GM18907 (cell line): Measurements from ENCODE around the gene RNASEH2C.
"Not testable (repeated sequence)": the region's sequence is repeated elsewhere in the genome, so short reads cannot be mapped to it uniquely, and the experiment has no call there.

Source experiments
- ATAC-seq: cut with Tn5 transposase; IDR thresholded peaks from one replicate; pipeline ENCODE4 v1.9.1; 2021; ENCODE audit warnings: mild to moderate bottlenecking, moderate library complexity; ENCODE audit not compliant: unreplicated experiment

Gene RNASEH2C

DNA sequence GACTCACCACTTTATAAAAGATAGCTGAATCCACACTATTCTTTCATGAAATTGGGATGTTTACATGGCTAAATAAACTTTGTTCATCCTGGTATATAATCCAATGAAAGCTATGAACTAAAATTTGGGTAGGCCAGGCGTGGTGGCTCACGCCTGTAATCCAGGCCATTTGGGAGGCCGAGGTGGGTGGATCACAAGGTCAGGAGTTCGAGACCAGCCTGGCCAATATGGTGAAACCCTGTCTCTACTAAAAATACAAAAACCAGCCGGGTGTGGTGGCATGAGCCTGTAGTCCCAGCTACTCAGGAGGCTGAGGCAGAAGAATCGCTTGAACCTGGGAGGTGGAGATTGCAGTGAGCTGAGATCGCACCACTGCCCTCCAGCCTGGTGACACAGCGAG is 28.8 kb downstream of the RNASEH2C start:
- ATAC-seq = not testable (repeated sequence)

DNA sequence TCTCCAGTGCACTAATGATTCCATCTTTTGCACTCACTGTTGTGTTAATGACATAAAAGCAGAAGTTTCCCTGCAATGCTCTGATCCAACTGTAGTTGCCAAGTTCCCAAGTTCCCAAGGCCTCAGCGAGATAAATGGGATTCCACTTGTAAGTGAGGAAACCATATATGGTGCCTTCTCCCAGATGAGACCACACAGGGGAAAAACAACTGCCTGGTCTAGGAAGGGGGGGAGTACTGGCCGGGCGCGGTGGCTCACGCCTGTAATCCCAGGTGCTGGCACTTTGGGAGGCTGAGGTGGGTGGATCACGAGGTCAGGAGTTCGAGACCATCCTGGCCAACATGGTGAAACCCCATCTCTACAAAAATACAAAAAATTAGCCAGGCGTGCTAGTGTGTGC is 34.6 kb downstream of the RNASEH2C start:
- no peak for ATAC-seq

DNA sequence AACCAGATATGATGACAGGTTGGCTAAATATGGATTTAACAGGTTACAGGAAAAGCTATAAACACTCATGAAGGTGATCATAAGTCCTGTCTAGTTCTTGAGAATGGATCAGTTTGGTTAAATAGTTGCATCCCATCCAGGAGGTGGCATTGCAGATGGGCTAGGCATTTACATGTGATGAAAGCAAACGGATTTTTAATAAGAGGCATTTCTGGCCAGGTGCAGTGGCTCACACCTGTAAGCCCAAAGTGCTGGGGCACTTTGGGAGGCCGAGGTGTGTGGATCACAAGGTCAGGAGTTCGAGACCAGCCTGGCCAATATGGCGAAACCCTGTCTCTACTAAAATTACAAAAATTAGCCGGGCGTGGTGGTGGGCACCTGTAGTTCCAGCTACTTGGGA is 37.1 kb downstream of the RNASEH2C start:
- not testable (repeated sequence) for ATAC-seq

DNA sequence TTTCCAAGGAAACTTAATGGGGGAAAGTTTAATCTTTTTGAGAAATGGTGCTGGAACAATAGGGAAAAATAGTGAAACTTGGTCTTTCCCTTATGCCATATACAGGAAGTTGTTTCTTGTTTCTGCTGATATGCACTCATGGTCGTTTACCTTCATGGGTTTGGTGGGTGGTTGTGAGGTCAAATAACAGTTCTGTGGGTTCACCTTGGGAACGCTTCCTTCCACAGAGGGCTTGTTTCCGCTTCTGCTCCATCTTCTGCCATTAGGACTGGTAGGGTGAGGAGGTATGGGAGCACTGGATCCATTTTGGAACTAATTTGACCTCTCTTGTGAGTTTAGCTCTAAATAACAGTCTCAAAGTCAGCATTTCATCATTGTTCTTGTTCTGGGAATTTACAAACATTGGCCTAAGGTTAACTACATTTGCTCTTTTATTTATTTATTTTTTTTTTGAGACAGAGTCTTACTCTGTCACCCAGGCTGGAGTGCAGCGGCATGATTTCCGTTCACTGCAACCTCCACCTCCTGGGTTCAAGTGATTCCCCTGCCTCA is 40.3 kb downstream of the RNASEH2C start:
- no peak for ATAC-seq

DNA sequence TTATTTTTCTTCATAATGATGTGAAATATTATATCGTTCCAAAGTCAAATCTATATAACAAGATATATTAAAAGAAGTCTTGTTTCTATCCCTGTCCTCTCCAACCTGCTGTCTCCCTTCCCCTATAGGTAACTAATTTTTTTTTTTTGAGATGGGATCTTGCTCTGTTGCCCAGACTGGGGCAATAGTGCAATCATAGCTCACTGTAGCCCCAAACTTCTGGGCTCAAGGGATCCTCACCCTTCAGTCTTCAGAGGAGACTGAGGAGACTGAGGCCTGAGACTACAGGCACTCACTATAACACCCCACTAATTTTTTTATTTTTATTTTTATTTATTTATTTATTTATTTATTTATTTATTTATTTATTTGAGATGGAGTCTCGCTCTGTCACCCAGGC is 47.6 kb downstream of the RNASEH2C start:
- ATAC-seq = no peak

DNA sequence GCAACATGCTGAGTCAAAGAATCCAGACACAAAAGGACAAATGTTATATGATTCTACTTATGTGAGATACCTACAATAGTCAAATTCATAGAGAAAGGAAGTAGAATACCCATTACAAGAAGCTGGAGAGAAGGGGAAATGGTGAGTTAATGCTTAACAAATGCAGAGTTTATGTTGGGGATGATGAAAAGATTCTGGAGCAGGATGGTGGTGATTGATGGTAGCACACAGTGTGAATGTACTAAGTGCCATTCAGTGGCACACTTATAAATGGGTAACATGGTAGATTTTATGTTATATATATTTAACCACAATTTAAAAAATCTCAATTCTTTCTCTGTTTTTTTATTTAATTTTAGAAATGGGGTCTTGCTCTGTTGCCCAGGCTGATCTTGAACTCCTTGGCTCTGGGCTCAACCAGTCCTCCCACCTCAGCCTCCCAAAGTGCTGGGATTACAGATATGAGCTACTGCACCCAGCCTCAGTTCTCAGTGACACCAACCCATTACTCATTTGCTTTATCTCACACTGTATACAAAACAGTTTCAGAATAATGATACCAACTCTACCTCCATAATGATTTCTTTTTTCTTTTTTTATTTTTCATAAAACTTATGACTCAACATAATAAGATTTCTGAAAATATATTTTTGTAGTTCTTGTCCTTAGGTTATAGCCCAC is 48.3 kb downstream of the RNASEH2C start:
- ATAC-seq = no peak
